Left ventricle myocardium inferior (tissue), 1 donor: ENCODE measurements around the gene PDF. TPM values are rescaled to one million over a fixed set of nuclear protein-coding genes. Genes with fewer than 3 reads are reported as not detected.

Source experiments
- DNase-seq: peaks from one replicate; pipeline ENCODE4 v3.0.0-alpha.2; 2020
- H3K27ac ChIP-seq: fragments of 200-600 bp; replicated peaks from 2 replicates; pipeline ENCODE4 v1.8.0; 2021
- H3K27me3 ChIP-seq: fragments of 200-600 bp; 2 replicates; pipeline ENCODE4 v1.8.0; 2021; ENCODE audit warnings: low read depth
- H3K36me3 ChIP-seq: fragments of 200-600 bp; 2 replicates; pipeline ENCODE4 v1.8.0; 2021
- H3K4me1 ChIP-seq: fragments of 200-600 bp; 2 replicates; pipeline ENCODE4 v1.8.0; 2021
- H3K4me3 ChIP-seq: fragments of 200-600 bp; 2 replicates; pipeline ENCODE4 v1.8.0; 2021; ENCODE audit warnings: mild to moderate bottlenecking, moderate library complexity
- H3K9me3 ChIP-seq: fragments of 200-600 bp; replicated peaks from 2 replicates; pipeline ENCODE4 v1.8.0; 2021
- CTCF ChIP-seq: fragments of 200-600 bp; IDR thresholded peaks from 2 replicates; pipeline ENCODE4 v1.8.0; 2021; ENCODE audit warnings: antibody characterized with exemption, mild to moderate bottlenecking, borderline replicate concordance
- intact Hi-C: fragments of 100-400 bp; cut with micrococcal nuclease; formaldehyde crosslinking; loops from one replicate; pipeline ENCODE4 v1.11.0; 2022
- total RNA-seq: library from RNA; stranded (reverse); fragmentation: NEBNext Ultra II Directional; extraction: Animal tissue kit (Norgen Biotek cat#: 25700); gene quantifications from one replicate; pipeline ENCODE4 v1.2.1, GENCODE V29; 2021
- donor health status: DM: no; HTN: yes; CAD: no; lungs with severe emphysema.

PDF gene
- total RNA-seq, 1 donor from 2014 or later = 6.0 TPM

GRCh38 chr16:69371564-69371963 lies 41.2 kb upstream of the PDF start:
- no peak for TF ChIP-seq CTCF
- H3K36me3 ChIP-seq = peaks cover 73% of the 10 kb centered on the region
- intact Hi-C loops = no loop called here
- H3K4me3 ChIP-seq = no peak overlapping the region
- no peaks in the 10 kb centered on the region for H3K4me1 ChIP-seq
- no peaks in the 10 kb centered on the region for H3K9me3 ChIP-seq
- H3K27ac ChIP-seq = no peak overlapping the region
- no peaks in the 10 kb centered on the region for H3K27me3 ChIP-seq
- DNase-seq = no peak

- Histone ChIP-seq H3K4me3 (no peak overlapping the region), H3K36me3 (peaks cover 91% of the 10 kb centered on the region), H3K9me3 (no peaks in the 10 kb centered on the region), H3K4me1 (no peaks in the 10 kb centered on the region), H3K27ac (no peak overlapping the region), H3K27me3 (no peaks in the 10 kb centered on the region)
- no peak for DNase-seq
- no peak for TF ChIP-seq CTCF
- intact Hi-C loops = no loop called here
Observed at GRCh38 chr16:69368866-69369265, 38.5 kb upstream of the PDF start.

- Histone ChIP-seq H3K9me3 (no peaks in the 10 kb centered on the region), H3K4me1 (no peaks in the 10 kb centered on the region), H3K27ac (no peak overlapping the region), H3K36me3 (peaks cover 88% of the 10 kb centered on the region), H3K4me3 (no peak overlapping the region), H3K27me3 (no peaks in the 10 kb centered on the region)
- no peak for TF ChIP-seq CTCF
- DNase-seq = no peak
- intact Hi-C loops = no loop called here
Observed at GRCh38 chr16:69367980-69368379, 37.6 kb upstream of the PDF start.

- H3K36me3 ChIP-seq = peaks cover 76% of the 10 kb centered on the region
- TF ChIP-seq CTCF = no peak
- no peak overlapping the region for H3K4me3 ChIP-seq
- H3K4me1 ChIP-seq = no peaks in the 10 kb centered on the region
- intact Hi-C loops = no loop called here
- no peak overlapping the region for H3K27ac ChIP-seq
- no peak for DNase-seq
- H3K27me3 ChIP-seq = no peaks in the 10 kb centered on the region
- H3K9me3 ChIP-seq = no peaks in the 10 kb centered on the region
Observed at GRCh38 chr16:69366431-69366830, 36.0 kb upstream of the PDF start.

GRCh38 chr16:69365901-69366300 lies 35.5 kb upstream of the PDF start:
- Histone ChIP-seq H3K4me1 (no peaks in the 10 kb centered on the region), H3K27ac (no peak overlapping the region), H3K4me3 (no peak overlapping the region), H3K27me3 (no peaks in the 10 kb centered on the region), H3K9me3 (no peaks in the 10 kb centered on the region), H3K36me3 (peaks cover 77% of the 10 kb centered on the region)
- intact Hi-C loops = no loop called here
- DNase-seq = no peak
- no peak for TF ChIP-seq CTCF

- no peak for TF ChIP-seq CTCF
- intact Hi-C loops = no loop called here
- no peak overlapping the region for H3K4me3 ChIP-seq
- DNase-seq = no peak
- no peaks in the 10 kb centered on the region for H3K27me3 ChIP-seq
- peaks cover 71% of the 10 kb centered on the region for H3K36me3 ChIP-seq
- H3K9me3 ChIP-seq = no peaks in the 10 kb centered on the region
- H3K27ac ChIP-seq = no peak overlapping the region
- no peaks in the 10 kb centered on the region for H3K4me1 ChIP-seq
Observed at GRCh38 chr16:69364088-69364487, 33.7 kb upstream of the PDF start.
